HG03432 (cell line): ENCODE results near the gene UBE2Q1.

ENCODE experiments used
- ATAC-seq: cut with Tn5 transposase; IDR thresholded peaks from one replicate; pipeline ENCODE4 v1.9.1; 2021; ENCODE audit warnings: mild to moderate bottlenecking, moderate library complexity; ENCODE audit not compliant: unreplicated experiment

Gene UBE2Q1

GRCh38 chr1:154557939-154558719 is at the start of gene UBE2Q1:
Gene UBE2Q1, minus strand, starts transcription at chr1:154558662. Its CDS starts 109 bp downstream, at chr1:154558553.
- peak; percentile 20 for ATAC-seq

- peak; percentile 69 for ATAC-seq
Observed at GRCh38 chr1:154607609-154608396, 49.3 kb upstream of the UBE2Q1 start, which contains the start of gene ADAR. Gene ADAR, minus strand, starts transcription at chr1:154608186. Its CDS starts 180 bp downstream, at chr1:154608006.

- ATAC-seq, result no peak
Observed at GRCh38 chr1:154607106-154607608, 48.7 kb upstream of the UBE2Q1 start.

- no peak for ATAC-seq
Observed at GRCh38 chr1:154605534-154605933, 47.1 kb upstream of the UBE2Q1 start.

GRCh38 chr1:154603317-154603716 is 44.9 kb upstream of the UBE2Q1 start:
- no peak for ATAC-seq

GRCh38 chr1:154599658-154600057 is 41.2 kb upstream of the UBE2Q1 start:
- no peak for ATAC-seq

- ATAC-seq, result no peak
Observed at GRCh38 chr1:154598871-154599635, 40.6 kb upstream of the UBE2Q1 start.

- ATAC-seq, result no peak
Observed at GRCh38 chr1:154595621-154596020, 37.2 kb upstream of the UBE2Q1 start.

GRCh38 chr1:154594811-154595210 is 36.3 kb upstream of the UBE2Q1 start:
- no peak for ATAC-seq

- ATAC-seq, result no peak
Observed at GRCh38 chr1:154593390-154593789, 34.9 kb upstream of the UBE2Q1 start.

GRCh38 chr1:154591206-154591605 is 32.7 kb upstream of the UBE2Q1 start:
- ATAC-seq, result no peak

GRCh38 chr1:154590756-154591155 is 32.3 kb upstream of the UBE2Q1 start:
- no peak for ATAC-seq

GRCh38 chr1:154589780-154590179 is 31.3 kb upstream of the UBE2Q1 start:
- no peak for ATAC-seq

GRCh38 chr1:154586641-154587040 is 28.2 kb upstream of the UBE2Q1 start:
- ATAC-seq, result no peak

GRCh38 chr1:154586231-154586630 is 27.8 kb upstream of the UBE2Q1 start:
- no peak for ATAC-seq

- ATAC-seq, result no peak
Observed at GRCh38 chr1:154584267-154584994, 26.0 kb upstream of the UBE2Q1 start.

GRCh38 chr1:154583773-154584172 is 25.3 kb upstream of the UBE2Q1 start:
- ATAC-seq, result no peak

- no peak for ATAC-seq
Observed at GRCh38 chr1:154582885-154583284, 24.4 kb upstream of the UBE2Q1 start.

- ATAC-seq, result no peak
Observed at GRCh38 chr1:154581766-154582165, 23.3 kb upstream of the UBE2Q1 start.

GRCh38 chr1:154579374-154579773 is 20.9 kb upstream of the UBE2Q1 start:
- ATAC-seq, result no peak
